HEK293T (cell line): Measurements from ENCODE around the gene SNX7.

Source experiments
- ELF4 ChIP-seq: fragments of 450-650 bp; IDR thresholded peaks from 2 replicates; pipeline ENCODE4 v1.6.1; 2017; ENCODE audit warnings: antibody characterized with exemption
- FOXA1 ChIP-seq: fragments of 450-650 bp; IDR thresholded peaks from 2 replicates; pipeline ENCODE4 v1.6.1; 2016; ENCODE audit warnings: mild to moderate bottlenecking
- FOXK2 ChIP-seq: fragments of 450-650 bp; IDR thresholded peaks from 2 replicates; pipeline ENCODE4 v1.6.1; 2016; ENCODE audit warnings: mild to moderate bottlenecking
- FOXM1 ChIP-seq: fragments of 450-650 bp; IDR thresholded peaks from 2 replicates; pipeline ENCODE4 v1.6.1; 2017; ENCODE audit warnings: mild to moderate bottlenecking, borderline replicate concordance
- L3MBTL2 ChIP-seq: fragments of 450-650 bp; conservative IDR thresholded peaks from 2 replicates; pipeline ENCODE4 v1.6.1; 2016; ENCODE audit warnings: mild to moderate bottlenecking
- NFRKB ChIP-seq: fragments of 450-650 bp; IDR thresholded peaks from 2 replicates; pipeline ENCODE4 v1.6.1; 2016; ENCODE audit warnings: mild to moderate bottlenecking, moderate library complexity
- SP1 ChIP-seq: fragments of 450-650 bp; IDR thresholded peaks from 2 replicates; pipeline ENCODE4 v1.6.1; 2017
- TARDBP ChIP-seq: fragments of 450-650 bp; IDR thresholded peaks from 2 replicates; pipeline ENCODE4 v1.6.1; 2016
- ZNF384 ChIP-seq: fragments of 450-650 bp; IDR thresholded peaks from 2 replicates; pipeline ENCODE4 v1.6.1; 2016

DNA sequence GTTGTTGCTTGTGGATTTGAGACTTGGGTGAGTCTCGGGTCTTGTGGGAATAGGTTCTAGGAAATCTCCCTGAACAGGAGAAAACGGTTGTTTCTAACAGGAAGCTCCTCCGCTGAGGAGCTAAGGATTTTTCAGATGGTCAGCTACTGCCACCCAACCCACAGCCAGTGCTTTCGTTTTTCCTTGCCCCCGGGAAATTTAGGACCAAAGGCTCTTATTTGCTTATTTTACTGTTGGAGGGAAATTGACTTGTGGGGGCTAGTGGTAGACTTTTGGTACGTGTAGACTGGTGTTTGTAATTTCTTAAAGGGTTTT is 792 bp downstream of the SNX7 start:
- TF ChIP-seq FOXK2 (no peak), FOXA1 (no peak), TARDBP (no peak), ZNF384 (no peak), ELF4 (no peak), SP1 (no peak), FOXM1 (no peak), NFRKB (no peak), L3MBTL2 (no peak)
